NCI-H2196 treated with DMSO at 0.1 percent for 48 hours (cell line): Measurements from ENCODE around the gene SPATA22.
"Not testable (repeated sequence)": the region's sequence is repeated elsewhere in the genome, so short reads cannot be mapped to it uniquely, and the experiment has no call there.

ENCODE experiments used
- DNase-seq: peaks from one replicate; lab custom pipeline; 2025; ENCODE audit not compliant: unreplicated experiment; lab: John Stamatoyannopoulos, UW

The SPATA22 gene

GRCh38 chr17:3474212-3474611, 2.6 kb upstream of the SPATA22 start:
- no peak for DNase-seq

DNA sequence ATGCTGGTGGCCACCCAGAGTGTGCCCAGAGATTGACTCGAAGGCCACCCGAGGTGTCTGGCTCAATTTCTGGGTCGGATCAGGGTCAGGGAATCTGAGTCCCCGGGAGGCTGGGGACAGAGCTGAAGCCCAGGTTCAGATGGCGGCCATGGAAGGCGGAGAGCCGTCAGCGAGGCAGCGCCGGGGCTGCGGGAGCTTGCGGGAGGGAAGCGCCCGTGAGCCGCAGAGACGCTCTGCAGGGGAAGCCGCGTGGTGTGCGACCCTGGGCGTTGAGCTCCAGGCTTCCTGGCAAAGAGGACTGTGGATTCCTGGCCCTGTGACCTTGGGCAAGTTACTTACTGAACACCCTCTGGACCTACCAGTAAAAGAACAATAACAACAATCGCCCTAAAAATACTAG, 518 bp upstream of the SPATA22 start:
- DNase-seq, result no peak

DNA sequence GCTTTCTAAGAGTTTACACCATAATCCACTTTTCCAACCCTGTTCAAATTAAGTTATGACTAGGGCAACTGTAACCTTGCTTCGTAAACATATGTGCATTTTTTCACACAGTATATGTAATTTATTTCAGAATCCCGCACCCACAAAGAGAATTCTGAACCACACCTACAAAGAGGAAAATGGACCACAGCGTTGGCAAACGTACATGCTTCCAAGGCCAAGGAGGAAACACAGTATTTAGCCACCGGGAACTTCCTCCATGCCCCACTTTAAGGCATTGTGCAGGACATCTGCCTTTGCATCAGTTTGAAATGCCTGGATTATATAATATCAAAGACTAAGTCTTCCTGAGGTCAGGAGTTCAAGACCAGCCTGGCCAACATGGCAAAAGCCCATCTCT, 2.1 kb downstream of the SPATA22 start:
- no peak for DNase-seq

DNA sequence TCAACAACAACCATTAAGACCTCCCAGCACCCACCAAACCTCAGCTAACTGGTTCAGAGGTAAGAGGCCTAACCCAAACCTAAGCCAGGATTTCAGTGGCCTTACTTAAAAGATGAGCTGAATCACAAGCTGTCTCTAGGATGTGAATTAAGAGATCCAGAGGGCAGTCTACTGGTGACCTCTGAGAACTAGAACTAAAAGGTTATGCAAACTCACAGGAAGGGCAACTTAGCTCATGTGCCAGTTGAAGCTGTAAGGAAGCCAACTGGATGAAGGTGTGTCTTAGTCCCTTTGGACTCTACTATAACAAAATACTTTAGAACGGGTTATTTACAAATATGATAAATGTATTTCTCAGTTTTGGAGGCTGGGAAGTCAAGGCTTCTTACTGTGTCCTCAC, 5.3 kb downstream of the SPATA22 start:
- DNase-seq, result not testable (repeated sequence)

DNA sequence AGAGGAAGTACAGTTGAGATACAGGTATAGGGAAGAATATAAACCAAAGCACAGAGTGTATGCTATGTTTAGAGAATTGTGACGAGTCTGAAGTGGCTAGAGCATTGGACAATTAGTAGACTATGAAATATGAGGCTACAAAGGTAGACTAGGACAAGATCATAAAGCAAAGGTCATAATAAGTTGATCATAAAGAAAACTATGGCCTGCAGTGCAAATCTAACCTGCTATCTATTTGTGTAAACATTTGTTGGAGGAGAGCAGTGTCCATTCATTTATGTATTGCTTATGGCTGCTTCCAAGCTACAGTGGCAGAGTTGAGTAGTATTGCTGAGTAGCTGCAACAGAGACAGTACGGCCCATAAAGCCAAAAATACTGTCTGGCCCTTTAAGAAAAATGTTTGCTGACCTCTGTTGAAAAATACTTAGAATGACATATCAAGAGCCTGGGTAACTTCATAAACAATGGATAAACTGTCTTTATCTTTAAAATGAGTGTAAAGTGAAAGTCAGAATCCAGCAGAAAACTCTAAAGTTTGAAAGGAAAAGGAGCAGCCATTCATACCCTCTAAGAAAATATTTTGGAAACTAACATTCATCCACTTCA, 23.5 kb downstream of the SPATA22 start:
- DNase-seq, result no peak

DNA sequence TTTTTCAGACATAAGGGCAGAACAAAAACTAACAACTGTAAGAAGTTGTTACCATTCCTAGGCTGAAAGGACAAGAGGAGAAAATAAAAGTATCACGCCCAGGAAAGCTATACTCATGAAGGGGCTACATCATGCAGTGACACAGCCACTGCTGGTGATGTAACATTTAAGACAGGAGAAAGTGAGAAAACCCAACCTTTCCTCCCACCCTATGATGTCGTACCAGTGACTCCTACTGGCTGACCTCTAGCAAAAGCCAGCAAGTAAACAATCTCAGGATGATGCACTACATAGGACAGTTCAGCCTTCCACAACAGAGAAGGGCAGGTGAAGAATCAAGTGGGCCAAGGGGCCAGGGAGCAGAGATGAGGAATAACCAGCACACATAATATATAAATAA, 24.0 kb downstream of the SPATA22 start:
- no peak for DNase-seq

DNA sequence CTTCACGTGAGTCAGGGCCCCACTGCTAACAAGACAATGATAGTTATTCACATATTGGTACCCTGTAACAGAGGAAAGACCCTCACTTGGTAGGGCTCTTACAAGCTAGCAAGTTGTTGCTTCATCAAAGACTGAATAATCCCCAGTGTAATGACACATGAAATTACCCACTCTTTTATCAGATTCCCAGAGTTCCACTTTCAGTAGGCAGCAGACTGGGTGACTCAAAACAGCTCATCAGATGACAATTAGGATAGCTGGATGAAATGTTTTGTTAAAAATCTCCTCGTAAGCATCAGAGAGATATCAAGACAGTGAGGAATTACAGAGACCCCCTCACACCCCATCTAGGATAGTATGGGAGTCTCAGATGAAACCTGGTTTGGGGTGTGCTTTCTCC, 31.2 kb downstream of the SPATA22 start:
- no peak for DNase-seq

- DNase-seq, result no peak
Observed at GRCh38 chr17:3438368-3438767, 33.3 kb downstream of the SPATA22 start.

GRCh38 chr17:3433741-3434140, 37.9 kb downstream of the SPATA22 start, which contains the start of gene OR1E2:
TSS of gene OR1E2 (minus strand) at chr17:3433841. CDS start at chr17:3433841, 0 bp downstream.
- DNase-seq, result no peak

- DNase-seq, result not testable (repeated sequence)
Observed at GRCh38 chr17:3433215-3433614, 38.4 kb downstream of the SPATA22 start.

GRCh38 chr17:3418222-3418621, 53.4 kb downstream of the SPATA22 start:
- DNase-seq, result no peak

GRCh38 chr17:3415610-3416009, 56.0 kb downstream of the SPATA22 start:
- DNase-seq, result no peak

DNA sequence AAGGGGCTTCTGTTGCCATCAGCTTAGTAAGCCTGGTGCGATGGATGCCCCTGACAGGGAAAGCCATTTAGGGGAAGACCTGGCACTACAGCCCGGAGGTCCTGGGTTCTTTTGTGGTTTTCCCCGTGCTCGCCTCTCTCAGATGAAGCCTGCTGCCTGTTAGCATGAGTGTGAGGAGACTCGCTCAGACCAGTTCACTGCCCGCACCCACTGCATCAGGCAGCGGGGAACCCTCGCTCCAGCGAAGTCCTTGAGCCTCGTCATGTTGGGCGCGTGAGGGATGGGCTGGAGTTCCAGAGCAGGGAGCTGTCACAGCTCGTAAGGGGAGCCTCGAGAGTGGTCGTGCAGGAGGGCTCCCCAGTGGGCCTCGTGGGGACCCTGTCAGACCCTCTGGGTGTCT, 59.4 kb downstream of the SPATA22 start:
- not testable (repeated sequence) for DNase-seq

DNA sequence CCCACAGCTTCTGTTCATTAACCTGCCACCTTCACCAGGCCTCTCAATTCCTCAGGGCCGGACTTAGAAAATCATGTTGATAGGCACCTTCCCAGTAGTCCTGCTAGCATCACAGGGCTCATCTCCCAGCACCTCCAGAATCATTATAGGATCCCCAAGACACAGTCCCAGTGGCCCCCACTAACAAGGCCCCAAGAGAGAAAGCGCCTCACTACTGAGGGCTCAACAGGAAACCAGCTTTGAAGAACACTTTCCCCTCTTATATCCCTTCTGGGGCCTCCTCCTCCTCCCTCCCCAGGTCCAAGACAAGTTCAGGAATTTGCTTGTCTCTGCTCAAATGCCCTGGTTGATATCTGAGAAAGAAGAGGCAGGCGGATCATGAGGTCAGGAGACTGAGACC, 60.5 kb downstream of the SPATA22 start, which contains the start of gene OR3A3:
TSS of gene OR3A3 (plus strand) at position 301 of the 400 bp plus-strand sequence.
- DNase-seq, result no peak

DNA sequence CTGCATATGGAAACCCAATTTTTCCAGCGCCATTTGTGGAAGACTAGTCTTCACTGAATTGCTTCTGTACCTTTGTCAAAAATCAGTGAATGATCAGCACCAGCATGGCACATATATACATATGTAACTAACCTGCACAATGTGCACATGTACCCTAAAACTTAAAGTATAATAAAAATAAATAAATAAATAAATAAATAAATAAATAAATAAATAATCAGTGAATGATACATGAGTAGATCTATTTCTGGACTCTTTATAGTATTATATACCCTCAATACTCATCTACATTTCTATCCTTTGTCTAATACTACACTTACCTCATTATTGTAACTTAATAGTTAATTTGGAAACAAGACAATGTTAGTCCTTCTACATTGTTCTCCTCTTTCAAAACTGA, 67.8 kb downstream of the SPATA22 start:
- DNase-seq, result not testable (repeated sequence)

- no peak for DNase-seq
Observed at GRCh38 chr17:3401786-3402185, 69.8 kb downstream of the SPATA22 start.

DNA sequence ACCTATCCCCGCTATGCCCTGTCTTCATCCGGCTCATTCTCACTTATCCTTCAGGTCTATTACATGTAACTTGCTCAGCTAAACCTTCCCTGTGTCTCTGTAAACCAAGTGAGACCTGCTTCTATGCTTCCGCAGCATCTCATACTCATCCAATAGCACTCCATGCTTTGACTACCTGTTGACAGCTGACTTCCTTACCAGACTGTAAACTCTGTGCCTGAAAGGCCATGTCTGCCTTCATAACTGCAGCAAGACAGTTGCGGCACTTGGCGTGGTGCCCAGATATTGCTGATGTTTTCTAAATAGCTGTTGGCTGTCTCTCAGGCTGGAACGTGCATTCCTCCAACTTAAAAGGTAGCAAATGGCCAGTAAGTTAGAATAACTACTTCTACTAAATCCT, 71.6 kb downstream of the SPATA22 start:
- no peak for DNase-seq

- no peak for DNase-seq
Observed at GRCh38 chr17:3398310-3398709, 73.3 kb downstream of the SPATA22 start, which contains the start of gene OR1E1. TSS of gene OR1E1 (minus strand) at chr17:3398410. CDS start at chr17:3398410, 0 bp downstream.

DNA sequence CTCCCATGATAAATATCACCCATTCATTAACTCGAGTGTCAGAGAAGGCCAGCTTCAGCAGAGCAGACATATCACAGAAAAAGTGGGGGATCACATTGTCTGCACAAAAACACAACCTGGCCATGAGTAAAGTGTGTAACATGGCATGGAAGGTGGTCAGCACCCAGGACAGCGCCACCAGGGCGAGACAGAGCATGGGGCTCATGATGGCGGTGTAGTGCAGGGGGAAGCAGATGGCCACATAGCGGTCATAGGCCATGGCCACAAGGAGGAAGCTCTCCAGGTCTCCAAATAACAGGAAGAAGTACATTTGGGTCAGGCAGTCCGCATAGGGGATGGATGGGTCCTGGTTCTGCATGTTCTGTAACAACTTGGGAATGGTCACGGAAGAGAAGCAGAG, 73.8 kb downstream of the SPATA22 start:
- not testable (repeated sequence) for DNase-seq
